Fibroblast of lung (primary cell): ENCODE data around the gene ANKFN1.

Experiments used
- EZH2 ChIP-seq: IDR thresholded peaks from 2 replicates; pipeline ENCODE4 v1.5.1; 2012; ENCODE audit warnings: low read length, control low read depth, mild to moderate bottlenecking; ENCODE audit errors: missing control alignments
- TF ChIP-seq, protein P1 (sequence below), 2 donors: IDR thresholded peaks in 1 of 2; conservative IDR thresholded peaks in 1 of 2; 1 replicate in 1 of 2; 2 replicates in 1 of 2; pipeline ENCODE4 v1.5.1; 2011 to 2012; ENCODE audit warnings: low read length in 2 of 2, control low read depth in 1 of 2, inconsistent platforms in 1 of 2, low read depth in 1 of 2, mild to moderate bottlenecking in 1 of 2

DNA sequence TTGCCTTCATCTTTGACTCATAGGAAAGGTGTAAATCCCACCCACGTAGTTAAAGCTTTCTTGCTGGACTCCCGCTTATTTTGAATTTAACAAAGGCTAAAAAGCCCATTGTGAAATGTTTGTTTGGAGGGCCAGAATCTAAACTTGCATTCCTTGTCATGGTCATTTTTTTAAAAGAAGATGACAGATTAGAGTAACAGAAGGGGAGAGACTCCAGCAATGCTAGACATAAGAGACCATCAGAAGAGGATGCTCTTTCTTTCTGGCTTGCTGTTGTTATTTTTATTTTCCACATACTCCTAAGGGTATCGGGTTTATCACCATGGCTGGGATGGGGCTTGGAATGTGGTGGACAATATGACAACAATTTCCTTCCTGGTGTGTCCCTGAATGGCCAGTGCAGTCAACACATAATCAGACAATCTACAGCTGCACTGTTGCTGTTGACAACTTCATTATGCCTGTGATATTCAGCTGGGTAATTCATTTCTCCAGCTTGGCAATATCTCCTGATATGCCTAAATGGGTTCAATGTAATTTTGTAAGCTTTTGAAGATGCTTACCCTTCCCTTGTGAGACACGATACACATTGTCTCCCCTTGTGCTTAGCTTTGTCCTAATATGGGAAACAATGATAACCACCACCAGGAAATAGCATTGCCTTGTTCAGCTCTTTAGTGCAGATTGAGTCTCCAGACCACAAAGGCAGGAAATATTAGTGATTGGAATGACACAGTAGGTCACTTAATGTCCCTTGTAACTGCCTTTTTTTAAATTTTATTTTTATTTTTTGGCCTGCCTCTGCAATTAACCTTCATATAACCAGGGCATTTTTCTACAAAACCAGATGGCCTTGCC is 164.3 kb downstream of the ANKFN1 start:
- TF ChIP-seq, protein P1, sequence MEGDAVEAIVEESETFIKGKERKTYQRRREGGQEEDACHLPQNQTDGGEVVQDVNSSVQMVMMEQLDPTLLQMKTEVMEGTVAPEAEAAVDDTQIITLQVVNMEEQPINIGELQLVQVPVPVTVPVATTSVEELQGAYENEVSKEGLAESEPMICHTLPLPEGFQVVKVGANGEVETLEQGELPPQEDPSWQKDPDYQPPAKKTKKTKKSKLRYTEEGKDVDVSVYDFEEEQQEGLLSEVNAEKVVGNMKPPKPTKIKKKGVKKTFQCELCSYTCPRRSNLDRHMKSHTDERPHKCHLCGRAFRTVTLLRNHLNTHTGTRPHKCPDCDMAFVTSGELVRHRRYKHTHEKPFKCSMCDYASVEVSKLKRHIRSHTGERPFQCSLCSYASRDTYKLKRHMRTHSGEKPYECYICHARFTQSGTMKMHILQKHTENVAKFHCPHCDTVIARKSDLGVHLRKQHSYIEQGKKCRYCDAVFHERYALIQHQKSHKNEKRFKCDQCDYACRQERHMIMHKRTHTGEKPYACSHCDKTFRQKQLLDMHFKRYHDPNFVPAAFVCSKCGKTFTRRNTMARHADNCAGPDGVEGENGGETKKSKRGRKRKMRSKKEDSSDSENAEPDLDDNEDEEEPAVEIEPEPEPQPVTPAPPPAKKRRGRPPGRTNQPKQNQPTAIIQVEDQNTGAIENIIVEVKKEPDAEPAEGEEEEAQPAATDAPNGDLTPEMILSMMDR (conservative IDR thresholded peaks at IDR 0.05 in 1 of 2, IDR thresholded peaks at IDR 0.05 in 1 of 2; ENCODE audit: low read depth in 1 of 2, low read length in 2 of 2): no peak
- TF ChIP-seq EZH2: no peak
